Left renal cortex interstitium (tissue), 4 donors: ENCODE results near the gene AP3B2. TPM values are rescaled to one million over a fixed set of nuclear protein-coding genes. Genes with fewer than 3 reads are reported as not detected.

Source experiments
- polyA plus RNA-seq, 4 donors: library from polyadenylated mRNA; unstranded; fragments of 120-200 nt; gene quantifications; one replicate each; pipeline ENCODE4 v1.2.1, GENCODE V29; 2013; ENCODE audit not compliant: insufficient read length in 4 of 4

The AP3B2 gene
- polyA plus RNA-seq, 4 donors: 2.6 to 3.9 (median 3.0) TPM

Other genes starting within 250 kb of the AP3B2 start
- 1,000 to 10,000 TPM; 1,850 to 2,392 (median 2,029) TPM for gene RPS17, start 169.4 kb downstream of the AP3B2 start, polyA plus RNA-seq
- gene CPEB1, start 62.5 kb downstream of the AP3B2 start, polyA plus RNA-seq: 1 to 10 TPM; 1.8 to 3.3 (median 2.5) TPM
- gene FSD2, start 96.2 kb upstream of the AP3B2 start, polyA plus RNA-seq: under 1 TPM in 3 of 4 donors, not detected in 1; 0.06 to 0.43 (median 0.36) TPM
- 10 to 100 TPM in 3 of 4 donors, 1 to 10 TPM in 1; 9.4 to 14.3 (median 12.9) TPM for gene WHAMM, start 99.8 kb upstream of the AP3B2 start, polyA plus RNA-seq
- 10 to 100 TPM; 24.6 to 35.5 (median 29.7) TPM for gene HOMER2, start 242.8 kb upstream of the AP3B2 start, polyA plus RNA-seq